Activated naive CD4-positive, alpha-beta T cell treated with anti-CD3 and anti-CD28 coated beads, Interleukin-2, amount 10 ng/mL, durations not matched to agents 7 days and 5 days (primary cell): ENCODE data around the gene RIMBP2.

Experiments used
- CTCF ChIA-PET: fragments of 350-600 bp; sonication (Branson Sonifier 250); formaldehyde crosslinking; loops from one replicate; lab custom pipeline; 2021; ENCODE audit warnings: antibody characterized with exemption; lab: Charles Lee
- DNase-seq: peaks from one replicate; pipeline ENCODE4 v3.0.0-alpha.2; 2020
- H3K27ac Mint-ChIP-seq: one replicate; pipeline ENCODE4 v1.8.0; 2021; ENCODE audit warnings: mild to moderate bottlenecking, moderate library complexity, mixed read lengths
- H3K27me3 Mint-ChIP-seq: one replicate; pipeline ENCODE4 v1.8.0; 2021; ENCODE audit warnings: mild to moderate bottlenecking, mixed read lengths
- H3K36me3 Mint-ChIP-seq: one replicate; pipeline ENCODE4 v1.8.0; 2021; ENCODE audit warnings: mixed read lengths
- H3K4me1 Mint-ChIP-seq: one replicate; pipeline ENCODE4 v1.8.0; 2021; ENCODE audit warnings: mixed read lengths
- H3K4me3 Mint-ChIP-seq: one replicate; pipeline ENCODE4 v1.8.0; 2021; ENCODE audit warnings: mild to moderate bottlenecking, moderate library complexity, mixed read lengths
- H3K9me3 Mint-ChIP-seq: one replicate; pipeline ENCODE4 v1.8.0; 2021; ENCODE audit warnings: mixed read lengths

Gene RIMBP2

DNA sequence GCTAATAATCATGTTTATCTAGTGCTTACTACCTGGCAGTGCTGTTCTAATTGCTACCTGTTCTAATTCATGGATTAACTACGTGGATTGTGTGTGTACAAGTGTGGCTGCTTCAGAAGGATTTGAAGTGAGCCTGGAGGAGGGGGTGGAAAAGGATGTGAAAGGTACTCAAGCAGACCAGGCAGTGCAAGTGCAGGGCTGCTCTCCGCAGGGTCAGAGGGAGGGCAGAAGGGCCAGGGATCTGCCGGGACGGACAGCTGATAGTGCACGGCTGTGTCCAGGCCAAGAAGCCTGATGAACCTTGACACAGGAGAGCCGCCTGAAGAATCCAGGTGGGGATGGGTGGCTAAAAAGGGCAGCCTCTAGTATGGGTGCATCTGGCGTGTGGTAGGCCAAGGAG, 349.9 kb downstream of the RIMBP2 start:
- no peak overlapping the region for H3K27ac Mint-ChIP-seq

DNA sequence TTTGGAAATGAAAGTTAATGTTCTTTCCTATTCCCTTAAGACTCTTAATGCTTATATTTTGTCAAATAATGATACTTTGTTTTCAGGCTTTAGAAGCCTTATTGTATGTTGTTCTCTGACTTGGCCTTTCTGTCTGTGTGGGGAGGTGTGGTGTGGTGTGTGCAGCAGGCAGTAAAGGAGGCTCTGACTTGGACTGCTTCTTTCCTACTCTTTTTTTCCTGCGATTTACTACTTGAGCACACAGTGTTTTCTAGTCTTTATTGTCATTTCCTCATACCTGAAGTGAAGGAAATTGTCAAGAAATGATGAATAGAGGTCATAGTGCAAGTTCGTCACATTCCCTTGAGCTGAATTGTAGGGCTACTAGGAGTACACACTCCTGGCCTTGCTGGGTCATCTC, 351.5 kb downstream of the RIMBP2 start:
- Mint-ChIP-seq H3K4me1 (no peaks in the 10 kb centered on the region), H3K9me3 (no peaks in the 10 kb centered on the region)

More for the DNA sequence above, 349.9 kb downstream of the RIMBP2 start:
- DNase-seq: no peak
- no peaks in the 10 kb centered on the region for H3K27me3 Mint-ChIP-seq
- no peaks in the 10 kb centered on the region for H3K36me3 Mint-ChIP-seq
- no peak overlapping the region for H3K4me3 Mint-ChIP-seq
- no peaks in the 10 kb centered on the region for H3K9me3 Mint-ChIP-seq
- CTCF ChIA-PET: no interaction called here
- no peaks in the 10 kb centered on the region for H3K4me1 Mint-ChIP-seq

DNA sequence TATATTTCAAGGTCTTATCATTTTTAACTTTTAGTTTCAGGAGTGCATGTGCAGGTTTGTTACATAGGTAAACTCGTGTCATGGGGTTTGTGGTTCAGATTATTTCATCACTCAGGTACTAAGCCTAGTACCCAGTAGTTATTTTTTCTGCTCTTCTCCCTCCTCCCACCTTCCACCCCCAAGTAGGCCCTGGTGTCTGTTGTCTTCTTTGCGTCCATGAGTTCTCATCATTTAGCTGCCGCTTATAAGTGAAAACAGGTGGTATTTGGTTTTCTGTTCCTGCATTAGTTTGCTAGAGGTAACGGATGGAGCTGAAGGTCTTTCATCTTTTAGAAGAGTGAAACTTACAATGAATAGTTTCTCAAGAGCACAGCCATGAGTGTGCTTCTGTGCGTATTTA, 354.0 kb downstream of the RIMBP2 start:
- H3K4me3 Mint-ChIP-seq: no peak overlapping the region
- no peaks in the 10 kb centered on the region for H3K27me3 Mint-ChIP-seq
- no peaks in the 10 kb centered on the region for H3K4me1 Mint-ChIP-seq
- no peaks in the 10 kb centered on the region for H3K36me3 Mint-ChIP-seq
- no peak for DNase-seq
- CTCF ChIA-PET: no interaction called here
- no peaks in the 10 kb centered on the region for H3K9me3 Mint-ChIP-seq
- H3K27ac Mint-ChIP-seq: no peak overlapping the region

More for the DNA sequence above, 351.5 kb downstream of the RIMBP2 start:
- H3K36me3 Mint-ChIP-seq: no peaks in the 10 kb centered on the region
- no peaks in the 10 kb centered on the region for H3K27me3 Mint-ChIP-seq
- no peak overlapping the region for H3K4me3 Mint-ChIP-seq
- DNase-seq: no peak
- CTCF ChIA-PET: no interaction called here
- no peak overlapping the region for H3K27ac Mint-ChIP-seq

DNA sequence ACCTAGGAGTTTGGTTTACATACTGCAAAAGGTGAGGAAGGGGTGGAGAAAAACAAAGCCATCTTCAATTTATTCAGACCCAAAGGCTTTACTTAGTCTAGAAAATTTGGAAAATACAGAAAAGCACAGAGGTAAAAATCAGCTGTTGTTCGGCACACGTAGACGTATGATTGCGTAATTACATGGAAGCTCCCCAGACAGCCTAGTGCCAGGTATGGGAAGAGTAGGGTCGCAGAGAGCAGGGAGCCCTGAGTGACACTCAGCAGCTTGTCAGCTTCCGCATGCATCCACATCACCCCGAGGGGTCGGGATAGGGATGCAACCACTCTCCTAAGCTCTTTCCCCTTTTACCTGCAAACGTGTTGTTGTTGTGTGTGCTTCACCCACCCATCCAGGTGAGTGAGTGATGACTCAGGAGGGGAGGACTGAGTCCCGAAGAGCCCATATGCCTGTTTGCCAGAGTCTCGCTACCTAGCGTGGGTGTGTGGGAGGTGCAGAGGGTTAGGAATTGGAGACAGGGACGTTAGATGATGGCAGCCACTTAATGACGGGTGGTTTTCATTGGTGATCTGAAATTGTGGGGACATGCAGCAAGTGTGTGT, 358.3 kb downstream of the RIMBP2 start:
- peaks cover 5% of the 10 kb centered on the region for H3K27me3 Mint-ChIP-seq
- no peak overlapping the region for H3K4me3 Mint-ChIP-seq
- no peaks in the 10 kb centered on the region for H3K4me1 Mint-ChIP-seq
- H3K27ac Mint-ChIP-seq: no peak overlapping the region
- CTCF ChIA-PET: no interaction called here
- H3K9me3 Mint-ChIP-seq: peaks cover 6% of the 10 kb centered on the region
- H3K36me3 Mint-ChIP-seq: no peaks in the 10 kb centered on the region
- DNase-seq: no peak

DNA sequence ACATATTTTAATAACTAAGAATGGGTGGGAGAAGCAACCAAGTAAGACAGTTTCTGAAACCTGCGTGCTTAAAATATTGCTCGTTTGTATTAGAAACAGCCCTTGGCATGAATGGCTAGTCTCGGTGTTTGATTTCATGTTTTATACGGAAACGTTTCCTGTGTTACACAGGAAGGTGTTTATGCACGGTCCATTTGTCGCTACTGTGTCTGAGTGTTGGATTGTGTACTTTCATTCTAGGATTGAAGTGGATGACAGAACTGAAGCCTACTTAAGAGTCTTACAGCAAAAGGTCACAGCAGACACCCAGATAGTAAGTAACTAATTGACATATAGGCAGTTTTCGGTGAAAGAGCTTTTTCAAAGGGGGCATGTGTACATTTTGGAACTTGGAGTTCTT, 358.9 kb downstream of the RIMBP2 start:
- peaks cover 7% of the 10 kb centered on the region for H3K9me3 Mint-ChIP-seq
- peaks cover 5% of the 10 kb centered on the region for H3K27me3 Mint-ChIP-seq
- H3K36me3 Mint-ChIP-seq: no peaks in the 10 kb centered on the region
- DNase-seq: no peak
- no peak overlapping the region for H3K27ac Mint-ChIP-seq
- CTCF ChIA-PET: no interaction called here
- H3K4me1 Mint-ChIP-seq: no peaks in the 10 kb centered on the region
- H3K4me3 Mint-ChIP-seq: no peak overlapping the region

DNA sequence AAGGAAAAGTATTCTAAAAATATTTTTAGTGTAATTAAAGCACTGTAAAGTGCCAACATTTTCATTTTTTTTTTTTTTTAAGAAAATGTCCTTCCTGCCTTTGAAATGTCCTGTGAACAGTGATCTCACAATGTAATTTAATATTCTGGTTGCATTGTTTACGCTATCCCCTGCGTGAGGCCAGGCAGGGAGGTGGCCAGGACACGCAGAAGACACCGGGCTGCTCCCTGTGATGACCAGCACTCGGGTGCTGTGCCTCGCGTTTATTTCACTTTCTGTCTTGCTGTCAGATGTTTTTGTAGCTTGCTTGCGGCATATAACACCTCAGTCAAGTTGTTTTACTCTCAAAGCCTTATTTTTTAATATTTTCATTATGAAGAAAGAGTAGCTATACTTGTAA, 359.9 kb downstream of the RIMBP2 start:
- no peaks in the 10 kb centered on the region for H3K4me1 Mint-ChIP-seq
- H3K27me3 Mint-ChIP-seq: peaks cover 5% of the 10 kb centered on the region
- CTCF ChIA-PET: no interaction called here
- H3K27ac Mint-ChIP-seq: no peak overlapping the region
- no peak overlapping the region for H3K4me3 Mint-ChIP-seq
- no peak for DNase-seq
- peaks cover 7% of the 10 kb centered on the region for H3K9me3 Mint-ChIP-seq
- no peaks in the 10 kb centered on the region for H3K36me3 Mint-ChIP-seq

DNA sequence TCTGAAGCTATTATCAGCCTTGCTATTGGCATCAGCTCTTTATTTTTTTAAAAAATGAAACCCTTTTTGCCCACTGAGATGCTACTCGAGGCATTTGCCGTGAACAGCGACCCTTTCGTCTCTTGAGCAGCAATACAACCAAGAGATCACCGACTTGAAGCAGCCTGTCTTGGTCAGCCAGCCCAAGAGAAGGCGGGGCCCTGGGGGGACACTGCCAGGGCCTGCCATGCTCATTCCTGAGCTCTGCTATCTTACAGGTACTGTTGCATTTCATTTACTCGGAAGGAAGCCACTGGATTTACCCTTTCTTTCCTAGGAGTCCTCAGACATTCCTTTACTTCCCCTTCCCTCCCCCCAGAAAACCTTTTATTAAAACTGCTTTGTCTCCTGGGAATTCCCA, 361.7 kb downstream of the RIMBP2 start:
- Mint-ChIP-seq H3K9me3 (peaks cover 7% of the 10 kb centered on the region), H3K4me1 (no peaks in the 10 kb centered on the region), H3K27ac (no peak overlapping the region), H3K27me3 (peaks cover 5% of the 10 kb centered on the region), H3K4me3 (no peak overlapping the region), H3K36me3 (no peaks in the 10 kb centered on the region)
- no peak for DNase-seq
- CTCF ChIA-PET: no interaction called here

DNA sequence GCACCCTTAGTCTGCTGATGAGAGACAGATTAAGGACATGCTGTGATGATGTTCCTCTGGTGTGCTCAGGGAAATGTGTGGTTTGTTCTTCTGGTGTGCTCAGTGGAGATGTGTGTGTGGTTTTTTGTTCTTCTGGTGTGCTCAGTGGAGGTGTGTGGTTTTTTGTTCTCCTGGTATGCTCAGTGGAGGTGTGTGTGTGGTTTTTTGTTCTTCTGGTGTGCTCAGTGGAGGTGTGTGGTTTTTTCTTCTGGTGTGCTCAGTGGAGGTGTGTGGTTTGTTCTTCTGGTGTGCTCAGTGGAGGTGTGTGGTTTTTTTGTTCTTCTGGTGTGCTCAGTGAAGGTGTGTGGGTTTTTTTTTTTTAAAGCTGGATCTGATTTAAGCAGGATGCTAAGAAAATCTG, 363.0 kb downstream of the RIMBP2 start:
- Mint-ChIP-seq H3K4me1 (no peaks in the 10 kb centered on the region), H3K27me3 (peaks cover 5% of the 10 kb centered on the region), H3K4me3 (no peak overlapping the region), H3K27ac (no peak overlapping the region), H3K9me3 (peaks cover 7% of the 10 kb centered on the region), H3K36me3 (no peaks in the 10 kb centered on the region)
- DNase-seq: no peak
- CTCF ChIA-PET: no interaction called here

DNA sequence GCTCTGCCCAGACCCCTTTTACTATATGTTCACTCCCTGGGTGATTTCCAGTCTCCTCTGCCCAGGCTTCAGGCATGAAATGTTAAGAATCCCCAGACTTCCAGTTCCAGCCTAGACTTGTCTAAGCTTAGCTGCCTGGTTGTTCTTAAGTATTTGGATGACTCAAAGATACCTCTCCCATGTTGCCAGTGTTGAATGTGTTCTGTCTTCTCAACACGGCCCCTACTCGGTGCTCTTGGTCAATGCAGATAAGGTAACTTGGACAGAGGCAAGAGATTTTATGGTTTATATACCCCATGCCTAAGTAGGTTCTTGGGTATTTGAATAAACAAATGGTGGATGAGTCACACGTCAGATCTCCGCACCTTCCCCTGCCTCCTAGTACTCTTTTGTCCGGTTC, 364.8 kb downstream of the RIMBP2 start:
- Mint-ChIP-seq H3K27ac (no peak overlapping the region), H3K27me3 (peaks cover 5% of the 10 kb centered on the region), H3K9me3 (peaks cover 7% of the 10 kb centered on the region), H3K4me1 (no peaks in the 10 kb centered on the region), H3K4me3 (no peak overlapping the region), H3K36me3 (no peaks in the 10 kb centered on the region)
- CTCF ChIA-PET: no interaction called here
- no peak for DNase-seq

DNA sequence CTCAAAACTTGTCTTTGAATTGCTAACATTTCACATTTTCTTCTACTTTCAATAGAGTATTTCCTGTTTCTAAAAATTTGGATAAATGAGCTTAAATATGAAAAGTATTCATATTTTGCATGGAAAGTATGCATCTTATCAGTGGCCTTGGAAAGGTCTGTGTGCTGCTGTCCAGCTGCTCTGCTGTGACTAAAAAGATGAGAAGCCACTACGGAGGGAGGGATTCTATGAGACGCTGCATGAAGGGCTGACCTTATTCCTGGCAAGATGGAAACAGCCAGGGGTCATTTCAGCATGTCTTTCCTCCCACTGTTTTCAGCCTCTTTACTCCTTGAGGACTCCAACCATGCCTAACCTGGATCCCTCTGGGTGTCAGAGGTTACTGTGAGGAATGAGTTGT, 365.4 kb downstream of the RIMBP2 start:
- peaks cover 7% of the 10 kb centered on the region for H3K9me3 Mint-ChIP-seq
- H3K27me3 Mint-ChIP-seq: peaks cover 4% of the 10 kb centered on the region
- no peaks in the 10 kb centered on the region for H3K4me1 Mint-ChIP-seq
- no peaks in the 10 kb centered on the region for H3K36me3 Mint-ChIP-seq
- DNase-seq: no peak
- CTCF ChIA-PET: no interaction called here
- no peak overlapping the region for H3K27ac Mint-ChIP-seq
- no peak overlapping the region for H3K4me3 Mint-ChIP-seq

DNA sequence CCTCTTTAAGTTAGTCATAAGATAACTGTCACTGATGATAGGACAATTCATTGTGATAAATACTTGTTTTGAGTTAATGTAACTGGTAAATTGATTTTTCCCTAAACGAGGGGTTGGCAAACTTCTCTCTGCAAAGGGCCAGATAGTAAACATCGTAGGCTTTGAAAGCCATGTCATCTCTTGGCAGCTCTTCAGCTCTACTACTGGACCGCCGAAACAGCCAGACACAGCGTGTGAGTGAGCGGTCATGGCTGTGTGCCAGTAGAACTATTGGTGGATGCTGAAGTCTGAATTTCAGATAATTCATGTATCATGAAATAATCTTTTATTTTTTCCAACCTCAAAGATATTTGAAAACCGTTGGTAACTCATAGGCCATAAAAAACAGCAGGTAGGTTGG, 368.5 kb downstream of the RIMBP2 start:
- H3K27me3 Mint-ChIP-seq: peaks cover 4% of the 10 kb centered on the region
- no peak overlapping the region for H3K4me3 Mint-ChIP-seq
- no peak overlapping the region for H3K27ac Mint-ChIP-seq
- CTCF ChIA-PET: no interaction called here
- DNase-seq: no peak
- no peaks in the 10 kb centered on the region for H3K9me3 Mint-ChIP-seq
- H3K36me3 Mint-ChIP-seq: no peaks in the 10 kb centered on the region
- H3K4me1 Mint-ChIP-seq: no peaks in the 10 kb centered on the region
